Calu3 (cell line): ENCODE data around the gene KIRREL3. TPM values are rescaled to one million over a fixed set of nuclear protein-coding genes. Genes with fewer than 3 reads are reported as not detected.

Experiments used
- BruUV-seq: library from RNA; stranded (reverse); fragments of 400-500 nt; replicated peaks from 2 replicates; lab custom pipeline; 2021; lab: Mats Ljungman, UMichigan
- CTCF ChIA-PET: fragments of 300-600 bp; sonication (Branson Sonifier 250); formaldehyde crosslinking; loops from one replicate; lab custom pipeline; 2022; ENCODE audit warnings: antibody characterized with exemption; lab: Charles Lee
- DNase-seq: peaks from one replicate; pipeline ENCODE4 v3.0.0; 2022
- H3K27ac Mint-ChIP-seq: one replicate; pipeline ENCODE4 v1.8.0; 2022; ENCODE audit warnings: mixed read lengths; ENCODE audit not compliant: unreplicated experiment
- H3K27me3 Mint-ChIP-seq: one replicate; pipeline ENCODE4 v1.8.0; 2022; ENCODE audit warnings: mixed read lengths; ENCODE audit not compliant: unreplicated experiment
- H3K36me3 Mint-ChIP-seq: one replicate; pipeline ENCODE4 v1.8.0; 2022; ENCODE audit warnings: mild to moderate bottlenecking, moderate library complexity, mixed read lengths; ENCODE audit not compliant: insufficient read depth, unreplicated experiment
- H3K4me1 Mint-ChIP-seq: one replicate; pipeline ENCODE4 v1.8.0; 2022; ENCODE audit warnings: mild to moderate bottlenecking, low read depth, mixed read lengths; ENCODE audit not compliant: unreplicated experiment
- H3K4me3 Mint-ChIP-seq: one replicate; pipeline ENCODE4 v1.8.0; 2022; ENCODE audit warnings: mild to moderate bottlenecking, low read depth, moderate library complexity, mixed read lengths; ENCODE audit not compliant: unreplicated experiment
- H3K9me3 Mint-ChIP-seq: one replicate; pipeline ENCODE4 v1.8.0; 2022; ENCODE audit warnings: low read depth, mixed read lengths; ENCODE audit not compliant: unreplicated experiment
- intact Hi-C: fragments of 100-400 bp; cut with micrococcal nuclease; formaldehyde crosslinking; loops from one replicate; pipeline ENCODE4 v1.10.0; 2022; ENCODE audit not compliant: unreplicated experiment
- total RNA-seq: library from RNA; stranded (reverse); gene quantifications from 2 replicates; pipeline ENCODE4 v1.2.3, GENCODE V29; 2022
- TF ChIP-seq, protein P1 (sequence below): fragments of 200-600 bp; IDR thresholded peaks from one replicate; pipeline ENCODE4 v1.8.0; 2022; ENCODE audit warnings: antibody characterized with exemption; ENCODE audit not compliant: unreplicated experiment

KIRREL3 gene
- total RNA-seq, 1 experiment from 2014 or later: 0.26 TPM

DNA sequence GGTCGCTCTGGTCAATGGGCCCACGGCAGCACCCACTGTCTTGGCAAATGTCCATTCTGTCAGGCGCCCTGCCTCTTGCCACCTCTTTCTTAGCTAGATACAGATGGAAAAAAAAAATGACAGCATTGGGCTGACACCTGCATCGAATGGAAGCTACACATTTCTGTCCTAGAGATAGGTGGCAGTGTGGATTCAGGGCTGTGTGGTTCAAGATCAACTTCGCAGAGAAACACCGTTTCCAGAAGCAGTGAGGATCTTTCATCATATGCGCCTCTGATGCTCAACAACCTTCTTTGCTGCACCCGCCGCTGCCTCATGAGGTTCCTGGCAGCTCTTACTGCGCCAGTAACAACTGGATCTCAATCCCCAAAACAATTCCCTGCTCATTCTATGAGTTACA is 236.3 kb downstream of the KIRREL3 start:
- TF ChIP-seq, protein P1, sequence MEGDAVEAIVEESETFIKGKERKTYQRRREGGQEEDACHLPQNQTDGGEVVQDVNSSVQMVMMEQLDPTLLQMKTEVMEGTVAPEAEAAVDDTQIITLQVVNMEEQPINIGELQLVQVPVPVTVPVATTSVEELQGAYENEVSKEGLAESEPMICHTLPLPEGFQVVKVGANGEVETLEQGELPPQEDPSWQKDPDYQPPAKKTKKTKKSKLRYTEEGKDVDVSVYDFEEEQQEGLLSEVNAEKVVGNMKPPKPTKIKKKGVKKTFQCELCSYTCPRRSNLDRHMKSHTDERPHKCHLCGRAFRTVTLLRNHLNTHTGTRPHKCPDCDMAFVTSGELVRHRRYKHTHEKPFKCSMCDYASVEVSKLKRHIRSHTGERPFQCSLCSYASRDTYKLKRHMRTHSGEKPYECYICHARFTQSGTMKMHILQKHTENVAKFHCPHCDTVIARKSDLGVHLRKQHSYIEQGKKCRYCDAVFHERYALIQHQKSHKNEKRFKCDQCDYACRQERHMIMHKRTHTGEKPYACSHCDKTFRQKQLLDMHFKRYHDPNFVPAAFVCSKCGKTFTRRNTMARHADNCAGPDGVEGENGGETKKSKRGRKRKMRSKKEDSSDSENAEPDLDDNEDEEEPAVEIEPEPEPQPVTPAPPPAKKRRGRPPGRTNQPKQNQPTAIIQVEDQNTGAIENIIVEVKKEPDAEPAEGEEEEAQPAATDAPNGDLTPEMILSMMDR: no peak
- Mint-ChIP-seq H3K4me3 (no peak overlapping the region), H3K9me3 (peaks cover 6% of the 10 kb centered on the region), H3K27ac (no peak overlapping the region), H3K27me3 (peaks cover 26% of the 10 kb centered on the region), H3K4me1 (no peaks in the 10 kb centered on the region), H3K36me3 (no peaks in the 10 kb centered on the region)
- peak; percentile 3 for DNase-seq
- intact Hi-C loops: loop anchor here (1.0 kb wide), 1 partner anchor 226 kb away; no protein-coding TSS in a partner anchor
- CTCF ChIA-PET: interaction anchor here (0.6 to 2.2 kb wide), 3 partner anchors 226 to 1318 kb away, joined by 3 to 5 read pairs (median 3); no protein-coding TSS in a partner anchor
- BruUV-seq: no TSS peak

DNA sequence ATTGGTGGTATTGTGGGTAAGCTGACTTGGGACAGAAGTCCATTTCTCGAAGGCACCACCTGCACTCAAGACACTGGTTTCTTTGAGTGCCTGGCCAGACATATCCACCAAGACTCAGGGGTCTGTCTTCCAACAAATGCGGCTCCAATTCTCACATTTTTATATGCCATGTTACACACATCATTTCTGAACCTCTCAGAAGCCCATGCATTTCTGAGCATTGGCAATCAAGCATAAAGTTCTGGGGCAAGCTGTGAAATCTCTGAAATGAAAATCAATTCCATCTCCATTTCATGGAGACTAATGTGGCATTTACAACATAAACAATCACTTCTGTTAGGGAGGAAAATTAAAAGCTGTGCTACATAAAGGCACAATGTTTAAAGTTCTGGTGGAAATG is 243.7 kb downstream of the KIRREL3 start:
- Mint-ChIP-seq H3K36me3 (no peaks in the 10 kb centered on the region), H3K4me3 (no peak overlapping the region), H3K9me3 (peaks cover 4% of the 10 kb centered on the region), H3K4me1 (no peaks in the 10 kb centered on the region), H3K27ac (no peak overlapping the region), H3K27me3 (peaks cover 32% of the 10 kb centered on the region)
- TF ChIP-seq, protein P1: no peak
- CTCF ChIA-PET: no interaction called here
- no TSS peak for BruUV-seq
- intact Hi-C loops: no loop called here
- DNase-seq: no peak

DNA sequence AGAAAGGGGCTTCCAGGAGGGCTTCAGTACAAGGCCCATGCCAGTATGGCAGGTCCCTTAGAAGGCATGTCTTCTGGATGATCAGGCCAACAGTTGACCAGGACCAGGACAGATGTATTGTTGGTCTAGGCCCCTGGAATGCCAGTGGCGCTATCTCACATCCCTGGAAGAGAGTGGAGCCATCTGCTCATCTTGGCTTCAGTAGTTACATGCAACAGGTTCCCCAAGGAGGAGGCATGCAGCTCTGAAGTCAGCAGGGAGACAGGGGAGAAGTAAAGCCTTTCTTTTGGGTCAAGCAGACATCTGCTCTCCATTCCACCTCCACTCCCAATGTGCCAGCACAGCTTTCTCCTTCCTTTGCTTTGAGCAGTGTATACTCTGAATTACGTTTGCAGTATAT is 244.1 kb downstream of the KIRREL3 start:
- H3K27ac Mint-ChIP-seq: no peak overlapping the region
- intact Hi-C loops: no loop called here
- H3K4me1 Mint-ChIP-seq: no peaks in the 10 kb centered on the region
- no peak overlapping the region for H3K4me3 Mint-ChIP-seq
- CTCF ChIA-PET: interaction anchor here (0.7 kb wide), 1 partner anchor 24 kb away, joined by 3 read pairs; no protein-coding TSS in a partner anchor
- H3K36me3 Mint-ChIP-seq: no peaks in the 10 kb centered on the region
- peaks cover 4% of the 10 kb centered on the region for H3K9me3 Mint-ChIP-seq
- BruUV-seq: no TSS peak
- TF ChIP-seq, protein P1: no peak
- DNase-seq: no peak
- H3K27me3 Mint-ChIP-seq: peaks cover 32% of the 10 kb centered on the region

DNA sequence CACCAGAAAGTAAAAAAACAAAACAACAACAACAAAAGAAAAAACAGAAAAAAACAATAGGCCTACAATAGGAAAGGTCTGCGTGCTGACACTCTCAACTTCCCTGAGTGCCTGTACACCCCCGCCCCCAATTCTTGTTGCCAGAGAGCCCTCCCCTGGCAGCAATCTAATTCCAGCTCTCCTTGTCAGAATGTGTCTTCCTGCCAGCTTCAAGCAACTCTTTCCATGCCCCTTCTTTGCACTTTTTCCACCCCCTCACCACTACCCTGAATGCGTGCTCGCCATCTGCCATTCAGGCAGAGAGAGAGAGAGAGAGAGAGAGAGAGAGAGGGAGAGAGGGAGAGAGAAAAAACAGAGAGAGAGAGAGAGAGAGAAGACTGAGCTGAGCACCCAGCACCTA is 245.0 kb downstream of the KIRREL3 start:
- intact Hi-C loops: no loop called here
- TF ChIP-seq, protein P1: no peak
- H3K27ac Mint-ChIP-seq: no peak overlapping the region
- H3K9me3 Mint-ChIP-seq: peaks cover 4% of the 10 kb centered on the region
- BruUV-seq: no TSS peak
- H3K27me3 Mint-ChIP-seq: peaks cover 28% of the 10 kb centered on the region
- no peak for DNase-seq
- CTCF ChIA-PET: interaction anchor here (0.7 kb wide), 1 partner anchor 24 kb away, joined by 3 read pairs; no protein-coding TSS in a partner anchor
- H3K36me3 Mint-ChIP-seq: no peaks in the 10 kb centered on the region
- H3K4me3 Mint-ChIP-seq: no peak overlapping the region
- H3K4me1 Mint-ChIP-seq: no peaks in the 10 kb centered on the region
